ENCODE results near the gene ATG10.

ATG10 gene

GRCh38 chr5:82285206-82285605 is 313.4 kb downstream of the ATG10 start:
- DNase-seq: no peak

- no peak for DNase-seq
Observed at GRCh38 chr5:82287625-82288024, 315.8 kb downstream of the ATG10 start.

DNA sequence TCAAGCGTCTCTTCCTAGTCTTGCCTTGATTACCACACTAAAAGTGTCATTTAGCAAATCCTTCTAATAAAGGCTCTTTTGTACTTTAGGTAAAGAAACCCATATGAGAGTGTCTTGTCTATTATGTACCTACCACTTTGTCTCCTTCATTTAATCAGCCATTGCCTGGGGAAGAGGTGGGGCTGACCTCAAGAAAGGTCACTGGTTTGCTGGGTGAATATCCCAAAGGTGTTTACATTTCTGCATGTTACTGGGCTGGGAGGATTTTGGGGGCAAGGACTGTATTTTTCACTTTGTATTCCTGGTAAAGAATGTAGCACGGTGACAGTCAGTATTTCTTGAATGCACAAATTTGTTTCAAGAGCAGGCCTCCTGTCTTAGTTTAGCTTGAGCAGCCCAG is 318.2 kb downstream of the ATG10 start:
- no peak for DNase-seq

GRCh38 chr5:82290908-82291307 is 319.1 kb downstream of the ATG10 start:
- no peak for DNase-seq

- DNase-seq: no peak
Observed at GRCh38 chr5:82291420-82291819, 319.6 kb downstream of the ATG10 start.

GRCh38 chr5:82295144-82295543 is 323.3 kb downstream of the ATG10 start:
- no peak for DNase-seq

DNA sequence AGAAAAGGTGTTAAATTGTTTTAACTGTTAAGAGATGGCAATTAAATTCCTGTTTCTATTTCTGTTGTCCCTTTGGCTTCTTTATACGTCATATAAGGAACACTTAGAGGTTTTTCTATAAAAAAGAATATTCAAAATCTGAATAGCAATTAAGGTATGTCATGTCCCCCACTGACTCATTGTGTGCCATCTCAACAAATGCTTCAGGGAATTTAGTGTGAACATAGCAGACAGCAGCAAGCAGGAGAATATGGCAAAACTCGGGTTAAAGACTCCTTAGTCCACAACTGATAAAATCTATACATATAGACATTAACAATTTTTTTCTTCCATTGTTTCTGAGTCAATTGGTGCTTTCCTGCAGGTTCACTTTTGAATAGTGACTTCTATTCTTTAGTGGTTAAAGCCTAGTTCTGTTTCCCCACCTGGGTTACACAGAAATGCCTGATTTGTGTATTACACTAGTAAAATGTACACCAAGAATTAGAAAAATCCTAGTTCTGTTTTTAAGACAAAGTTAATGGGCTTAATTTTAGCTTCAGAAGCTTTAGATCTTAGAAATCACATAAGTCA is 324.2 kb downstream of the ATG10 start:
- DNase-seq: no peak

DNA sequence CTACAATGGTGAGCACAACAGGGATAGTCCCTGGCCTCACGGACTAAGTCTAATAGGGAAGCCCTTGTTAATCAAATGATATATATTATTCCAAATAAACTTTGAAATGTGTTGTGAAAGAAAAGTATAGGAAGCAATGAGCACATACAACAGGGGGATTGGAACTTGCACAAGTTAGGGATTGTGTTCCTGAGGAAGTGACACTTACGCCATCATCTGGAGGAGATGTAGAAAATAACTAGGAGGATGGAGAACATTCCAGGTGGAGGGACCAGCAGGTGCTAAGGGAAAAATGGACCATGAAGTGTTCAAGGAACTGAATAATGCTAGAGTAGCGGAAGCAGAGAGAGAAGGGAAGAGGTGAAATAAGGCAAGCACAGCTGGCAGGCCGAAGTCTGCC is 325.1 kb downstream of the ATG10 start:
- DNase-seq: no peak

DNA sequence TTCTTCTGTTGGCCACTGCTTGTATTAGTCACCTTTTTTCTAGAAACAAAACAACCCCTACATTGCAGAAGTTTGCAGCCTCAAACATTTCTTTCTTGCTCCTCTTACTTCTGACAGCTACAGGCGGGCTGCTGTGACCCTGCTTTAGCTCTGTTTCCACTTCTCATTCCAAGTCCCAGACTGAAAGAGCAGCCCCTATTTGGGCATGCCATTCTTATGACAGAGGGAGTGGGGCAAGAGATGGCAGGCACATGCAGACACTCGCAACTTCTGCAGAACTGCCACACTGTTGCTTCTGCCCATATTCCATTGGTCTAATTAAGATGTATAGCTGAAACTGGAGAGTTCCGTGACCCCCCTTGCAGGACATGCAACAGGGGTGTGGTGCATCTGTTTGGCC is 325.9 kb downstream of the ATG10 start:
- DNase-seq: no peak

DNA sequence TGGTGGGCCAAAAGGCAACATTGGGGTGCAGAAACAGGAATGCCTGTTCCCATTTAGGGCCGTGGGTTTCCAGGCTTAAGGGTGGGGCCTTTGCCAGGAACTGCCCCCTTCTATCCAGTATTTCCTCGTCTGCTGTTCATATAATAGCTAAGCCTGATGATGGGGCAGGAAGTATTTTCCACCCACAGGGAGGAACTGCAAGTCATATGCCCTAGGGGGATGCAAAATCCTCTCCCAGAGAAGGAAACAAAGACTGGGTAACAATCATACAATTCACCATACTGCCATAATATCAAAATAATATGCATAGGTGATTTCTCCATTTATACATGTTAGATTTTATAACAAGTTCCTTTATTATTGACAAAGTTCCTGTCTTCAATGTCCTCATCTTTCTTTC is 326.8 kb downstream of the ATG10 start:
- no peak for DNase-seq

DNA sequence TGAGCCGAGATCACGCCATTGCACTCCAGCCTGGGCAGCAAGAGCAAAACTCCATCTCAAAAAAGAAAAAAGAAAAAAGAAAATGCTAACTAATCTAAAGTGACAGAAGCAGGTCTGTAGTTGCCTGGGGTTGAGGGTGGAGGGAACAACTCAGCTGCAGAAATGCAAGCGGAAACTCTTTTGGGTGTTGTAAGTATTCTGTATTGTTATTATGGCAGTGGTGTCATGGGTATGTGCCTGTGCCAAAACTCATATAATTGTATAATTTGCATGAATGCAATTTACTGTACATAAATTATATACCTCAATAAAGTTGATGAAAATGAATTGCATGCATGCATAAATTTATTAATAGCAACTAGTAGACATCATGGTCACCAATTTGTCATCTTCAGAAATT is 329.4 kb downstream of the ATG10 start:
- DNase-seq: no peak
